DND-41 (cell line): Measurements from ENCODE around the gene MAG.

Source experiments
- EZH2 ChIP-seq: IDR thresholded peaks from 3 replicates; pipeline ENCODE4 v1.6.1; 2012; ENCODE audit warnings: borderline replicate concordance, low read depth, mild to moderate bottlenecking, moderate library complexity, low read length, inconsistent platforms; ENCODE audit not compliant: severe bottlenecking
- TF ChIP-seq, protein P1 (sequence below): IDR thresholded peaks from 2 replicates; pipeline ENCODE4 v1.5.1; 2012; ENCODE audit warnings: borderline replicate concordance, low read length, moderate library complexity, mild to moderate bottlenecking; ENCODE audit not compliant: poor library complexity, severe bottlenecking; ENCODE audit errors: extremely low read depth

DNA sequence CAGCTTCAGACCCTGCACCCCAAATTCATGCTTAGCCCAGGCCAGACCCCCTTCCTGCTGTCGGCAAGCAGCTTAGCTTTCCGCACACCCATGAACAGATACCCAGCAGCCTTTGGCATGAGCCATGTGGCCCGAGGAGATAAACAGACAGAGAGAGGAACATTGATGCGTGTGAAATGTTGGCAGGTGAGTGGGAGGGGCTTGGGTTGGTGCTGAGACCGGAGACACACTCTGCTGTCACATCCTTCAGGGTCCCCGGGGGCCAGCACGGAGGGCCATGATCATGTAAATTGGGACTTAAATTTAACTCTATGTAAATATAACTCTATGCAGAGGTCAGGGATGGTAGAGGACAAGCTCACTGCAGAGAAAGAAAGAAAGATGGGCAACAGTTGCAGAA is 38.5 kb downstream of the MAG start:
- TF ChIP-seq, protein P1, sequence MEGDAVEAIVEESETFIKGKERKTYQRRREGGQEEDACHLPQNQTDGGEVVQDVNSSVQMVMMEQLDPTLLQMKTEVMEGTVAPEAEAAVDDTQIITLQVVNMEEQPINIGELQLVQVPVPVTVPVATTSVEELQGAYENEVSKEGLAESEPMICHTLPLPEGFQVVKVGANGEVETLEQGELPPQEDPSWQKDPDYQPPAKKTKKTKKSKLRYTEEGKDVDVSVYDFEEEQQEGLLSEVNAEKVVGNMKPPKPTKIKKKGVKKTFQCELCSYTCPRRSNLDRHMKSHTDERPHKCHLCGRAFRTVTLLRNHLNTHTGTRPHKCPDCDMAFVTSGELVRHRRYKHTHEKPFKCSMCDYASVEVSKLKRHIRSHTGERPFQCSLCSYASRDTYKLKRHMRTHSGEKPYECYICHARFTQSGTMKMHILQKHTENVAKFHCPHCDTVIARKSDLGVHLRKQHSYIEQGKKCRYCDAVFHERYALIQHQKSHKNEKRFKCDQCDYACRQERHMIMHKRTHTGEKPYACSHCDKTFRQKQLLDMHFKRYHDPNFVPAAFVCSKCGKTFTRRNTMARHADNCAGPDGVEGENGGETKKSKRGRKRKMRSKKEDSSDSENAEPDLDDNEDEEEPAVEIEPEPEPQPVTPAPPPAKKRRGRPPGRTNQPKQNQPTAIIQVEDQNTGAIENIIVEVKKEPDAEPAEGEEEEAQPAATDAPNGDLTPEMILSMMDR, result no peak
- no peak for TF ChIP-seq EZH2
